Measurements from ENCODE around the gene MOV10L1.

The MOV10L1 gene

GRCh38 chr22:50173983-50174355 lies 84.2 kb downstream of the MOV10L1 start:
- no peak overlapping the region for H3K4me3 ChIP-seq (ENCODE audit: low read depth, low read length)
- DNase-seq (ENCODE audit: low read depth) = no peak
- TF ChIP-seq POLR2A (IDR thresholded peaks at IDR 0.05; ENCODE audit: extremely low read depth, insufficient read length) = no peak
- no peak for TF ChIP-seq MYC (IDR thresholded peaks at IDR 0.05; ENCODE audit: low read depth, low read length)
- TF ChIP-seq CTCF (IDR thresholded peaks at IDR 0.05; ENCODE audit: low read depth, low read length) = no peak
- TF ChIP-seq MAX (IDR thresholded peaks at IDR 0.05; ENCODE audit: low read depth, low read length) = no peak

GRCh38 chr22:50174382-50175190 lies 84.8 kb downstream of the MOV10L1 start:
- no peak overlapping the region for H3K4me3 ChIP-seq (ENCODE audit: low read depth, low read length)
- no peak for DNase-seq (ENCODE audit: low read depth)
- TF ChIP-seq MYC (IDR thresholded peaks at IDR 0.05; ENCODE audit: low read depth, low read length) (no peak), MAX (IDR thresholded peaks at IDR 0.05; ENCODE audit: low read depth, low read length) (no peak), CTCF (IDR thresholded peaks at IDR 0.05; ENCODE audit: low read depth, low read length) (no peak), POLR2A (IDR thresholded peaks at IDR 0.05; ENCODE audit: extremely low read depth, insufficient read length) (no peak)

DNA sequence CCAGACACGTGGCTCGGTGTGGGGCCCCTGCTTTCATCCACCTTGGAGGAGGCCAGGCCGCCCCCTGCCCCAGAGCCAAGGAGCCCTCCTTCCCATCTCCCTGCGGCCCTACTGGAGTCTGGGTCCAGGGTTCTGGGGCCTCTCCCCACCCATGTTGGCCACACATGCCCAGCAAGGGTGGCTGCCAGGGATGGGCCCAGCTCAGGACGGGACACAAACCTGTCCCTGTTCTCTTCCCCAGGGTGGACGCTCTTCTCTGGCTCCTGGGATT lies 85.3 kb downstream of the MOV10L1 start:
- TF ChIP-seq POLR2A (IDR thresholded peaks at IDR 0.05; ENCODE audit: extremely low read depth, insufficient read length) = no peak
- H3K4me3 ChIP-seq (ENCODE audit: low read depth, low read length) = no peak overlapping the region

DNA sequence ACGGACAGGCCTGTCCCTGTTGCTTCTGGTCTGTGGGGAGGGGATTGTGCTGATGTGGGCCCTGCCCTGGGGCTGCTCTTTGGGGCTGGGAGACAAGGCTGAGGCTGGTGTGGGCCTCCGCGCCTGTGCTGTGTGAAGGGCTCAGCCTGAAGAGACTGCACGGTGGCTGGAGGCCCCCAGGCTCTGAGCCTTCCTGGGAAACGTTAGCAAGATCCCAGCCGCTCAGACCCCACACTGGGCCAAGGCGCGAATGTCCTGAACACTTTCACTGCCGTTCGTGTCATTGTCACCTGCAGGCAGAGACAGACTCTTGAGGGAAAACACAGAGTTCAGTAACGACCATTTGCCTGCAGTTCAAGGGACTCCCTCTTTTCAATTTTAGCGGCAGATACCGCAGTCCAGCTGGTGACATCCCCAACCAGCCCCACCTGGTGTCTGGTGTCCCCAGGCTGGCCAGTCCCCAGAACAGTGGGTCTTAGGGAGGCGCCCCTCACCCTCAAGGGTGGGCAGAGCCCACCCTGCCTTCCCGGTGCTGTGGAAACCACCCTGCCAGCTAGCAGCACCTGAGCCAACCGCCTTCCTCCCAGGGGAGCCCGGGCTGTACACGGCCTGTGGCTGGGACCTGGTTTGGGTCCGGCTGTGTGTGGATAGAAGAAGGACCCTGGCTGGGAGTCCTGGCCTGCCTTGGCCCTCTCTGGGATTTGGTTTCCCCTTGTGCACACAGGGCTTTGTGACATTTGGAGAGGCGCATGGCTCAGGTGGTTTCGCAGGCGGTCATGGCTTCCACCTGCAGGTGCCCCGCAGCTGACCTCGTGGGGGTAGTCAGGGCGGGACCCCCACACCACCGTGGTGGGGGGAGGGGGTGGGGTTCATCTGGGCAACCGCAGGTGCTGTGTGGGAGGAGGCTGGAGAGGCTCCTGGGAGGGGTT lies 86.4 kb downstream of the MOV10L1 start:
- no peak for DNase-seq (ENCODE audit: low read depth)
- no peak for TF ChIP-seq CTCF (IDR thresholded peaks at IDR 0.05; ENCODE audit: low read depth, low read length)
- TF ChIP-seq POLR2A (IDR thresholded peaks at IDR 0.05; ENCODE audit: extremely low read depth, insufficient read length) = no peak
- no peak for TF ChIP-seq MYC (IDR thresholded peaks at IDR 0.05; ENCODE audit: low read depth, low read length)
- TF ChIP-seq MAX (IDR thresholded peaks at IDR 0.05; ENCODE audit: low read depth, low read length) = no peak
- no peak overlapping the region for H3K4me3 ChIP-seq (ENCODE audit: low read depth, low read length)

More for the DNA sequence above, 85.3 kb downstream of the MOV10L1 start:
- DNase-seq (ENCODE audit: low read depth) = no peak

- H3K4me3 ChIP-seq (ENCODE audit: low read depth, low read length) = no peak overlapping the region
- TF ChIP-seq MYC (IDR thresholded peaks at IDR 0.05; ENCODE audit: low read depth, low read length) = no peak
- no peak for TF ChIP-seq POLR2A (IDR thresholded peaks at IDR 0.05; ENCODE audit: extremely low read depth, insufficient read length)
- no peak for TF ChIP-seq MAX (IDR thresholded peaks at IDR 0.05; ENCODE audit: low read depth, low read length)
- TF ChIP-seq CTCF (IDR thresholded peaks at IDR 0.05; ENCODE audit: low read depth, low read length) = no peak
- no peak for DNase-seq (ENCODE audit: low read depth)
Measured at GRCh38 chr22:50176850-50177536, 87.2 kb downstream of the MOV10L1 start.
